ENCODE results near the gene MACROD2.

MACROD2 gene

DNA sequence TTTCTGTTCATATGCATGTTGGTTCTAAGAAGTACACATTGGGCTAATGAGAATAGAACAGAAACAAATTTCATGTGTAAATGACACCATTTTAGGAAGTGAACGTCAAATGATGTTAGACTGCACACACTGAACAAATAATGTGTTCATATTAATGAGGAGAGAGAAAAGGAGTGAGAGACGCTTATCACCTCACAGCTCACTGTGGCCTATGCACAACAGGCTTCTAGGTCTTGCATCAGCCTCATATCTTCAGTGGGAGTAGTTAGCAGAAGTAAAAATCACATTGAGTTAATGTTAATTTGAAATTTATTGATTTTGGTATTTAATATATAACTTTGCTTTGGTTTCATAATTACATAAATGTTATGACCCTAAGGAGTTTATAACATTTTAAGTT, 454.9 kb downstream of the MACROD2 start (continued):
- TF ChIP-seq, protein P1, sequence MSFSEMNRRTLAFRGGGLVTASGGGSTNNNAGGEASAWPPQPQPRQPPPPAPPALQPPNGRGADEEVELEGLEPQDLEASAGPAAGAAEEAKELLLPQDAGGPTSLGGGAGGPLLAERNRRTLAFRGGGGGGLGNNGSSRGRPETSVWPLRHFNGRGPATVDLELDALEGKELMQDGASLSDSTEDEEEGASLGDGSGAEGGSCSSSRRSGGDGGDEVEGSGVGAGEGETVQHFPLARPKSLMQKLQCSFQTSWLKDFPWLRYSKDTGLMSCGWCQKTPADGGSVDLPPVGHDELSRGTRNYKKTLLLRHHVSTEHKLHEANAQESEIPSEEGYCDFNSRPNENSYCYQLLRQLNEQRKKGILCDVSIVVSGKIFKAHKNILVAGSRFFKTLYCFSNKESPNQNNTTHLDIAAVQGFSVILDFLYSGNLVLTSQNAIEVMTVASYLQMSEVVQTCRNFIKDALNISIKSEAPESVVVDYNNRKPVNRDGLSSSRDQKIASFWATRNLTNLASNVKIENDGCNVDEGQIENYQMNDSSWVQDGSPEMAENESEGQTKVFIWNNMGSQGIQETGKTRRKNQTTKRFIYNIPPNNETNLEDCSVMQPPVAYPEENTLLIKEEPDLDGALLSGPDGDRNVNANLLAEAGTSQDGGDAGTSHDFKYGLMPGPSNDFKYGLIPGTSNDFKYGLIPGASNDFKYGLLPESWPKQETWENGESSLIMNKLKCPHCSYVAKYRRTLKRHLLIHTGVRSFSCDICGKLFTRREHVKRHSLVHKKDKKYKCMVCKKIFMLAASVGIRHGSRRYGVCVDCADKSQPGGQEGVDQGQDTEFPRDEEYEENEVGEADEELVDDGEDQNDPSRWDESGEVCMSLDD (tag by site-specific recombination; IDR thresholded peaks at IDR 0.05) = no peak
- TF ChIP-seq ZNF624 (tag by site-specific recombination; IDR thresholded peaks at IDR 0.05) (no peak), ZNF391 (tag by site-specific recombination; IDR thresholded peaks at IDR 0.05; ENCODE audit: borderline replicate concordance, low read depth) (no peak)

DNA sequence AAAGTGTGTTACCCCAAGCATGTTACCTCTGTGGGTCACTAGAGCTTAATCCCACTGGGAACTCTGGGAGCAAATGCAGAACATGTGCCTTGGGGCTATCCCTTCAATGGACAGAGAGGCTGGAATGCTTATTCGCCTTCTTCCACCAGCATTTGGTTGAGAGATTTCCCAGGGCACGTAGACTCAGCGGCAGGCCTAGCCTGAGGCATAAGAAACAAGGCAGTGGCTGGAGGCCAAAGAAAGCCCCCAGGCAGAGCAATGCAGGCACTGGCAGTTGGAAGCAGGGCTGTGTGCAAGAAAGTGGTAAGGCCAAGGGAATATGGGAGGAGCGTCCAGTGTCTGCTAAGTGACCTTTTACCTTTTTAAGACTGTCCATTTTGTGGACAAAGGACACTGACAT, 456.1 kb downstream of the MACROD2 start:
- POLR2A ChIA-PET = no interaction called here
- Histone ChIP-seq H3K4me3 (ENCODE audit: low read depth, low read length) (no peak overlapping the region), H3K9me3 (ENCODE audit: control insufficient read depth, insufficient read depth, low read depth, low read length) (no peaks in the 10 kb centered on the region), H3K36me3 (ENCODE audit: control insufficient read depth in 2 of 2, insufficient read depth in 1 of 2, low read length in 2 of 2) (no peaks in the 10 kb centered on the region), H3K27ac (ENCODE audit: extremely low read depth, low read depth, low read length) (no peak overlapping the region), H3K4me1 (ENCODE audit: control insufficient read depth, insufficient read depth, low read length) (peaks cover 2% of the 10 kb centered on the region; the same call in 1 of the 2 replicates)
- TF ChIP-seq ZEB2 (tag by site-specific recombination; IDR thresholded peaks at IDR 0.05) = no peak
- TF ChIP-seq ZNF621 (tag by site-specific recombination; IDR thresholded peaks at IDR 0.05) = no peak
- TF ChIP-seq MYNN (tag by site-specific recombination; IDR thresholded peaks at IDR 0.05; ENCODE audit: borderline replicate concordance) = no peak
- TF ChIP-seq ZNF560 (tag by site-specific recombination; IDR thresholded peaks at IDR 0.05; ENCODE audit: borderline replicate concordance) = no peak
- TF ChIP-seq, protein P2, sequence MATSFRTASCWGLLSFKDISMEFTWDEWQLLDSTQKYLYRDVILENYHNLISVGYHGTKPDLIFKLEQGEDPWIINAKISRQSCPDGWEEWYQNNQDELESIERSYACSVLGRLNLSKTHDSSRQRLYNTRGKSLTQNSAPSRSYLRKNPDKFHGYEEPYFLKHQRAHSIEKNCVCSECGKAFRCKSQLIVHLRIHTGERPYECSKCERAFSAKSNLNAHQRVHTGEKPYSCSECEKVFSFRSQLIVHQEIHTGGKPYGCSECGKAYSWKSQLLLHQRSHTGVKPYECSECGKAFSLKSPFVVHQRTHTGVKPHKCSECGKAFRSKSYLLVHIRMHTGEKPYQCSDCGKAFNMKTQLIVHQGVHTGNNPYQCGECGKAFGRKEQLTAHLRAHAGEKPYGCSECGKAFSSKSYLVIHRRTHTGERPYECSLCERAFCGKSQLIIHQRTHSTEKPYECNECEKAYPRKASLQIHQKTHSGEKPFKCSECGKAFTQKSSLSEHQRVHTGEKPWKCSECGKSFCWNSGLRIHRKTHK (tag by site-specific recombination; IDR thresholded peaks at IDR 0.05) = no peak
- TF ChIP-seq ZBTB17 (tag by site-specific recombination; IDR thresholded peaks at IDR 0.05) = no peak
- no peak for TF ChIP-seq ZNF239 (tag by site-specific recombination; IDR thresholded peaks at IDR 0.05)
- TF ChIP-seq, protein P3, sequence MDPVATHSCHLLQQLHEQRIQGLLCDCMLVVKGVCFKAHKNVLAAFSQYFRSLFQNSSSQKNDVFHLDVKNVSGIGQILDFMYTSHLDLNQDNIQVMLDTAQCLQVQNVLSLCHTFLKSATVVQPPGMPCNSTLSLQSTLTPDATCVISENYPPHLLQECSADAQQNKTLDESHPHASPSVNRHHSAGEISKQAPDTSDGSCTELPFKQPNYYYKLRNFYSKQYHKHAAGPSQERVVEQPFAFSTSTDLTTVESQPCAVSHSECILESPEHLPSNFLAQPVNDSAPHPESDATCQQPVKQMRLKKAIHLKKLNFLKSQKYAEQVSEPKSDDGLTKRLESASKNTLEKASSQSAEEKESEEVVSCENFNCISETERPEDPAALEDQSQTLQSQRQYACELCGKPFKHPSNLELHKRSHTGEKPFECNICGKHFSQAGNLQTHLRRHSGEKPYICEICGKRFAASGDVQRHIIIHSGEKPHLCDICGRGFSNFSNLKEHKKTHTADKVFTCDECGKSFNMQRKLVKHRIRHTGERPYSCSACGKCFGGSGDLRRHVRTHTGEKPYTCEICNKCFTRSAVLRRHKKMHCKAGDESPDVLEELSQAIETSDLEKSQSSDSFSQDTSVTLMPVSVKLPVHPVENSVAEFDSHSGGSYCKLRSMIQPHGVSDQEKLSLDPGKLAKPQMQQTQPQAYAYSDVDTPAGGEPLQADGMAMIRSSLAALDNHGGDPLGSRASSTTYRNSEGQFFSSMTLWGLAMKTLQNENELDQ (tag by site-specific recombination; IDR thresholded peaks at IDR 0.05; ENCODE audit: low read depth) = no peak
- TF ChIP-seq ZNF274 (IDR thresholded peaks at IDR 0.05; ENCODE audit: low read length) = no peak
- TF ChIP-seq ZNF274 (tag by site-specific recombination; IDR thresholded peaks at IDR 0.05; ENCODE audit: borderline replicate concordance) = no peak
- CTCF ChIA-PET = no interaction called here

DNA sequence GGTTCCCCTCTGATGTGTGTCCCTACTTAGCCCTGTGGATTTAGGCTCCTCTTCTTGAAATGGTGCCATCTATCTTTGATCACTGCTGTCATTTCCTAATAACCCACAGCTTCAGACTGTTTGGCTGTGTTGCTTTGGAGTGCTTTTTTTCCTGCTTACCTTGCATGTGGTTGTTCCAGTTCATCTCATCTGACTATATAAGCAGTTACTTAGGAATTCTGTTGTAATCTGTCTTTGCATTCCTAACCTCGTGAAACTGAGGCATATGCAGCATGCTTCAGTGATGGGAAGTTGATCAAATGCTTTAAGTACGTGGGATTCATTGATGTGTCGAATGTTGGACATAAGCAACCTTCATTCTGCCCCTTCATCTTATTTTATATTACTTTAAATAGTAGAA, 457.9 kb downstream of the MACROD2 start:
- no peaks in the 10 kb centered on the region for H3K9me3 ChIP-seq (ENCODE audit: control insufficient read depth, insufficient read depth, low read depth, low read length)
- H3K27ac ChIP-seq (ENCODE audit: extremely low read depth, low read depth, low read length) = no peak overlapping the region
- POLR2A ChIA-PET = no interaction called here
- H3K4me3 ChIP-seq (ENCODE audit: low read depth, low read length) = no peak overlapping the region
- peaks cover 2% of the 10 kb centered on the region; the same call in 1 of the 2 replicates for H3K4me1 ChIP-seq (ENCODE audit: control insufficient read depth, insufficient read depth, low read length)
- CTCF ChIA-PET = no interaction called here
- no peaks in the 10 kb centered on the region for H3K36me3 ChIP-seq (ENCODE audit: control insufficient read depth in 2 of 2, insufficient read depth in 1 of 2, low read length in 2 of 2)
- TF ChIP-seq ZNF664 (tag by site-specific recombination; IDR thresholded peaks at IDR 0.05) (no peak), MZF1 (tag by site-specific recombination; IDR thresholded peaks at IDR 0.05; ENCODE audit: borderline replicate concordance) (no peak), SETDB1 (IDR thresholded peaks at IDR 0.05; ENCODE audit: insufficient read length, low read length) (no peak), ZNF112 (tag by site-specific recombination; IDR thresholded peaks at IDR 0.05) (no peak), ZEB2 (tag by site-specific recombination; IDR thresholded peaks at IDR 0.05) (no peak), ZNF530 (tag by site-specific recombination; IDR thresholded peaks at IDR 0.05; ENCODE audit: low read depth) (no peak), ZNF544 (tag by site-specific recombination; IDR thresholded peaks at IDR 0.05) (no peak), ZNF843 (tag by site-specific recombination; IDR thresholded peaks at IDR 0.05) (no peak), ZNF133 (tag by site-specific recombination; IDR thresholded peaks at IDR 0.05) (no peak), ZNF146 (tag by site-specific recombination; IDR thresholded peaks at IDR 0.05) (no peak), ZSCAN16 (tag by site-specific recombination; IDR thresholded peaks at IDR 0.05) (no peak)
- TF ChIP-seq, protein P4, sequence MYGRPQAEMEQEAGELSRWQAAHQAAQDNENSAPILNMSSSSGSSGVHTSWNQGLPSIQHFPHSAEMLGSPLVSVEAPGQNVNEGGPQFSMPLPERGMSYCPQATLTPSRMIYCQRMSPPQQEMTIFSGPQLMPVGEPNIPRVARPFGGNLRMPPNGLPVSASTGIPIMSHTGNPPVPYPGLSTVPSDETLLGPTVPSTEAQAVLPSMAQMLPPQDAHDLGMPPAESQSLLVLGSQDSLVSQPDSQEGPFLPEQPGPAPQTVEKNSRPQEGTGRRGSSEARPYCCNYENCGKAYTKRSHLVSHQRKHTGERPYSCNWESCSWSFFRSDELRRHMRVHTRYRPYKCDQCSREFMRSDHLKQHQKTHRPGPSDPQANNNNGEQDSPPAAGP (tag by site-specific recombination; IDR thresholded peaks at IDR 0.05) = no peak
- TF ChIP-seq, protein P5, sequence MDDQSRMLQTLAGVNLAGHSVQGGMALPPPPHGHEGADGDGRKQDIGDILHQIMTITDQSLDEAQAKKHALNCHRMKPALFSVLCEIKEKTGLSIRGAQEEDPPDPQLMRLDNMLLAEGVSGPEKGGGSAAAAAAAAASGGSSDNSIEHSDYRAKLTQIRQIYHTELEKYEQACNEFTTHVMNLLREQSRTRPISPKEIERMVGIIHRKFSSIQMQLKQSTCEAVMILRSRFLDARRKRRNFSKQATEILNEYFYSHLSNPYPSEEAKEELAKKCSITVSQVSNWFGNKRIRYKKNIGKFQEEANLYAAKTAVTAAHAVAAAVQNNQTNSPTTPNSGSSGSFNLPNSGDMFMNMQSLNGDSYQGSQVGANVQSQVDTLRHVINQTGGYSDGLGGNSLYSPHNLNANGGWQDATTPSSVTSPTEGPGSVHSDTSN (CRISPR knock-in tag; IDR thresholded peaks at IDR 0.05) = no peak
